GM23248 (cell line): Measurements from ENCODE around the gene KNOP1. TPM values are rescaled to one million over a fixed set of nuclear protein-coding genes. Genes with fewer than 3 reads are reported as not detected.

Source experiments
- DNase-seq: peaks from one replicate; pipeline ENCODE4 v3.0.0-alpha.2; 2015
- H2AFZ ChIP-seq: fragments of 200-600 bp; sonication (generic); 2 replicates; pipeline ENCODE4 v1.6.1; 2016; ENCODE audit warnings: antibody characterized with exemption
- H3F3A ChIP-seq: fragments of 200-600 bp; sonication (generic); 2 replicates; pipeline ENCODE4 v1.6.1; 2016; ENCODE audit warnings: mild to moderate bottlenecking, antibody characterized with exemption, mixed run types; ENCODE audit not compliant: insufficient read depth
- H3K27ac ChIP-seq: fragments of 200-600 bp; sonication (generic); 2 replicates; pipeline ENCODE4 v1.5.1; 2016; ENCODE audit warnings: mild to moderate bottlenecking
- H3K27me3 ChIP-seq: fragments of 200-600 bp; sonication (generic); replicated peaks from 2 replicates; pipeline ENCODE4 v1.6.1; 2016; ENCODE audit warnings: mild to moderate bottlenecking; ENCODE audit not compliant: insufficient read depth
- H3K36me3 ChIP-seq: fragments of 200-600 bp; sonication (generic); 2 replicates; pipeline ENCODE4 v1.6.1; 2016; ENCODE audit warnings: low read depth, mild to moderate bottlenecking
- H3K4me1 ChIP-seq: fragments of 200-600 bp; sonication (generic); 2 replicates; pipeline ENCODE4 v1.6.1; 2016; ENCODE audit warnings: mild to moderate bottlenecking; ENCODE audit not compliant: insufficient read depth
- H3K4me2 ChIP-seq: fragments of 200-600 bp; sonication (generic); one replicate; pipeline ENCODE4 v1.6.1; 2016; ENCODE audit warnings: mild to moderate bottlenecking; ENCODE audit not compliant: unreplicated experiment
- H3K4me3 ChIP-seq: fragments of 200-600 bp; sonication (generic); 2 replicates; pipeline ENCODE4 v1.5.1; 2016; ENCODE audit warnings: mild to moderate bottlenecking
- H3K79me2 ChIP-seq: fragments of 200-600 bp; sonication (generic); 2 replicates; pipeline ENCODE4 v1.6.1; 2016; ENCODE audit warnings: mild to moderate bottlenecking; ENCODE audit not compliant: insufficient read depth
- H3K9ac ChIP-seq: fragments of 200-600 bp; sonication (generic); 2 replicates; pipeline ENCODE4 v1.6.1; 2016; ENCODE audit warnings: mild to moderate bottlenecking
- H3K9me2 ChIP-seq: fragments of 200-600 bp; sonication (generic); 2 replicates; pipeline ENCODE4 v1.6.1; 2016; ENCODE audit warnings: mixed run types, mild to moderate bottlenecking, moderate library complexity; ENCODE audit not compliant: insufficient read depth
- H3K9me3 ChIP-seq: fragments of 200-600 bp; sonication (generic); one replicate; pipeline ENCODE4 v1.6.1; 2017; ENCODE audit warnings: low read depth
- H4K20me1 ChIP-seq: fragments of 200-600 bp; sonication (generic); 2 replicates; pipeline ENCODE4 v1.6.0; 2016; ENCODE audit not compliant: insufficient read depth
- EZH2 ChIP-seq: fragments of 200-600 bp; sonication (generic); IDR thresholded peaks from 2 replicates; pipeline ENCODE4 v1.6.1; 2018; ENCODE audit warnings: antibody characterized with exemption, mild to moderate bottlenecking; ENCODE audit not compliant: insufficient read depth, poor library complexity, severe bottlenecking
- EZH2phosphoT487 ChIP-seq: fragments of 200-600 bp; sonication (generic); IDR thresholded peaks from 2 replicates; pipeline ENCODE4 v1.6.1; 2018; ENCODE audit warnings: antibody characterized with exemption, moderate library complexity, mild to moderate bottlenecking, low read depth; ENCODE audit not compliant: insufficient read depth
- WGBS, 2 experiments: methylation state at CpG; one replicate each; pipeline ENCODE4 v1.1.6; 2015 to 2017; ENCODE audit warnings: low lambda C conversion rate in 2 of 2, low coverage in 1 of 2; ENCODE audit errors: missing lambda C conversion rate in 2 of 2; 5-methylcytosine and 5-hydroxymethylcytosine counted together
- in situ Hi-C: fragments of 300-500 bp; cut with MboI; formaldehyde crosslinking; loops from 2 replicates; pipeline ENCODE4 v1.15.0; 2020
- polyA plus RNA-seq: library from polyadenylated mRNA; unstranded; fragments of >200 nt; fragmentation: Nextera tagmentation; extraction: Ambion mirVana; gene quantifications from 2 replicates; pipeline ENCODE4 v1.2.1, GENCODE V29; 2016
- total RNA-seq: library from RNA; depleted of rRNA; stranded (reverse); fragments of >200 nt; shearing (Covaris generic); gene quantifications from 2 replicates; pipeline ENCODE4 v1.2.3, GENCODE V29; 2014

The KNOP1 gene
- total and polyA plus RNA-seq, 2 experiments from 2014 or later, result 8.0 to 15.6 TPM

DNA sequence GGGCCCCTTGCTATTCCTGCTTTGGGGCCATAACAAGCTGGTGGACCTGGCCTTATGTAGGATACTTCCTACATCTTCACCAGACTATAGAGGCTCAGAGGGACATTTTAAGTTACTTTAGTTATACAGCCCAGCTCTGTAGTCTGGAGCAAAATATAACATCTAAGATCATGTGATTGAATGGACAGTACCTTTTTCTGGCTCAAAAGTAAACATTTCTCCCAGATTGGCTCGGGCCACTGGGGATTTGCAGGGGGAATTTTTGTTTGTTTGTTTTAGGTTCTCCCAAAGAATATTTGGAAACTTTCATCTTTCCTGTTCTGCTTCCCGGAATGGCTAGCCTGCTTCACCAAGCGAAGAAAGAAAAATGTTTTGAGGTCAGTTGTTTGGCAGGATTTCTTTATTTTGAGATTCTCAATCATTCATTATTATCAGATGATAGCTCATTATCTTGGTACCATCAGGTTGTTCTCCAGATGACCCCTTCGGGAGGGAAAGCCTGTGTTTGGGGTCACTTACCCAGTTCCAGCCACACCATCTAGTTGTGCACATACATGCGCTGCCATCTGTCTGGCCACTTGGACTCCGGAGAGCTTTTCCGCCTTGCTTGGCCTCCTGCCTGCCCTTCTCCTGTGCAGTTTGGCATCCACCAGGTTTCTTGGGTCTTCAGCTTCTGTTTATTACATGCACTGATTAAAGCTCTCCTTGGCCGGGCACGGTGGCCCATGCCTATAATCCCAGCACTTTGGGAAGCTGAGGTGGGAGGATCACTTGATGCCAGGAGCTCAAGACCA lies 17.2 kb upstream of the KNOP1 start:
- no peak overlapping the region for H2AFZ ChIP-seq
- in situ Hi-C loops, result loop anchor here (25.0 kb wide), 1 partner anchor 102 kb away; no protein-coding TSS in a partner anchor
- WGBS, 2 experiments, result 91 to 94% methylated on average over 9 of the region's 9 CpGs

GRCh38 chr16:19733551-19733950 lies 15.5 kb upstream of the KNOP1 start:
- no peaks in the 10 kb centered on the region for H3F3A ChIP-seq
- H3K4me3 ChIP-seq, result no peak overlapping the region
- no peak overlapping the region for H3K9ac ChIP-seq
- no peaks in the 10 kb centered on the region for H3K27me3 ChIP-seq
- in situ Hi-C loops, result loop anchor here (25.0 kb wide), 1 partner anchor 104 kb away; no protein-coding TSS in a partner anchor
- TF ChIP-seq EZH2phosphoT487, result no peak
- no peak for TF ChIP-seq EZH2
- DNase-seq, result no peak
- no peaks in the 10 kb centered on the region for H4K20me1 ChIP-seq
- no peaks in the 10 kb centered on the region for H3K36me3 ChIP-seq
- no peaks in the 10 kb centered on the region for H3K9me2 ChIP-seq
- H3K27ac ChIP-seq, result no peak overlapping the region
- no peak overlapping the region for H2AFZ ChIP-seq
- H3K9me3 ChIP-seq, result no peaks in the 10 kb centered on the region
- 90 to 94% methylated on average over 6 of the region's 6 CpGs for WGBS, 2 experiments
- no peaks in the 10 kb centered on the region for H3K4me1 ChIP-seq
- no peaks in the 10 kb centered on the region for H3K79me2 ChIP-seq
- no peak overlapping the region for H3K4me2 ChIP-seq

More for the DNA sequence above, 17.2 kb upstream of the KNOP1 start:
- no peaks in the 10 kb centered on the region for H3K9me2 ChIP-seq
- H3K4me2 ChIP-seq, result no peak overlapping the region
- DNase-seq, result no peak
- no peaks in the 10 kb centered on the region for H3K79me2 ChIP-seq
- H3K36me3 ChIP-seq, result no peaks in the 10 kb centered on the region
- no peak for TF ChIP-seq EZH2
- no peak for TF ChIP-seq EZH2phosphoT487
- no peaks in the 10 kb centered on the region for H3K27me3 ChIP-seq
- no peak overlapping the region for H3K9ac ChIP-seq
- no peaks in the 10 kb centered on the region for H3F3A ChIP-seq
- no peak overlapping the region for H3K27ac ChIP-seq
- H3K4me3 ChIP-seq, result no peak overlapping the region
- no peaks in the 10 kb centered on the region for H4K20me1 ChIP-seq
- H3K4me1 ChIP-seq, result no peaks in the 10 kb centered on the region
- H3K9me3 ChIP-seq, result no peaks in the 10 kb centered on the region

DNA sequence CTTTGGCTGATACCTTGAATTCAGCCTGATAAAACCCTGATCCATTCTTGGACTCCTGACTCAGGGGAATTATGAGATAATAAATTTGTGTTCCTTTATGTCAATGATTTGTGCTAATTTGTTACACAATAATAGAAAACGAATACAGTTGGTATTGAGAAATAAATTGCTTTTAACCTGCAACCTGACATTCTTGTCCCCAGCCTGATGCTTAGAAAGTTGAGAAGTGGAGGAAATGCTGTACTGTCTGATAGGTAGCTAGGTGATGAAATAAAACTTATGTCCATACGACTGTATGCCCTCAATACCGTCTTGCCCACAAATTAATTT lies 10.6 kb upstream of the KNOP1 start:
- Histone ChIP-seq H4K20me1 (no peaks in the 10 kb centered on the region), H3K9me2 (no peaks in the 10 kb centered on the region), H3K9me3 (no peaks in the 10 kb centered on the region), H3K4me2 (no peak overlapping the region), H3K27ac (no peak overlapping the region), H3K27me3 (no peaks in the 10 kb centered on the region), H3K36me3 (no peaks in the 10 kb centered on the region), H3F3A (no peaks in the 10 kb centered on the region), H3K9ac (no peak overlapping the region), H3K4me3 (no peak overlapping the region), H2AFZ (no peak overlapping the region), H3K4me1 (no peaks in the 10 kb centered on the region), H3K79me2 (no peaks in the 10 kb centered on the region)
- in situ Hi-C loops, result loop anchor here (25.0 kb wide), 1 partner anchor 109 kb away; no protein-coding TSS in a partner anchor
- no peak for TF ChIP-seq EZH2phosphoT487
- TF ChIP-seq EZH2, result no peak
- DNase-seq, result no peak
- WGBS, 2 experiments, result 94 to 96% methylated on average over 3 of the region's 3 CpGs

GRCh38 chr16:19722981-19723380 lies 5.0 kb upstream of the KNOP1 start:
- no peak overlapping the region for H3K27ac ChIP-seq
- in situ Hi-C loops, result no loop called here
- peaks cover 4% of the 10 kb centered on the region; the same call in 1 of the 2 replicates for H3K4me1 ChIP-seq
- H3F3A ChIP-seq, result no peaks in the 10 kb centered on the region
- no peaks in the 10 kb centered on the region for H3K9me3 ChIP-seq
- H3K27me3 ChIP-seq, result no peaks in the 10 kb centered on the region
- H3K4me3 ChIP-seq, result no peak overlapping the region
- H3K9ac ChIP-seq, result no peak overlapping the region
- H3K9me2 ChIP-seq, result no peaks in the 10 kb centered on the region
- H4K20me1 ChIP-seq, result no peaks in the 10 kb centered on the region
- DNase-seq, result no peak
- H3K4me2 ChIP-seq, result no peak overlapping the region
- no peak overlapping the region for H2AFZ ChIP-seq
- no peaks in the 10 kb centered on the region for H3K36me3 ChIP-seq
- TF ChIP-seq EZH2 (no peak), EZH2phosphoT487 (no peak)
- WGBS, 2 experiments, result 83 to 87% methylated on average over 7 of the region's 7 CpGs
- peaks cover 19% of the 10 kb centered on the region for H3K79me2 ChIP-seq
